Esophagus muscularis mucosa (tissue), 4 donors: ENCODE measurements around the gene LIPC.

Source experiments
- EP300 ChIP-seq: sonication (generic); formaldehyde crosslinking; IDR thresholded peaks from one replicate; pipeline ENCODE4 v1.6.1; 2017; ENCODE audit warnings: antibody characterized with exemption
- POLR2A ChIP-seq: fragments of 450-650 bp; IDR thresholded peaks from one replicate; pipeline ENCODE4 v1.6.1; 2017; ENCODE audit warnings: antibody characterized with exemption, moderate library complexity, mild to moderate bottlenecking, low read depth
- POLR2AphosphoS5 ChIP-seq, 2 donors: sonication (generic); formaldehyde crosslinking; IDR thresholded peaks; one replicate each; pipeline ENCODE4 v1.6.1; 2017; ENCODE audit warnings: antibody characterized with exemption in 2 of 2
- TF ChIP-seq, protein P1 (sequence below), 3 experiments: fragments of 200-600 bp in 2 of 3; fragments of 450-650 bp in 1 of 3; sonication (generic) in 2 of 3; IDR thresholded peaks; one replicate each; pipeline ENCODE4 v1.5.1; 2017 to 2019; ENCODE audit warnings: antibody characterized with exemption in 3 of 3, mild to moderate bottlenecking in 2 of 3, moderate library complexity in 1 of 3

DNA sequence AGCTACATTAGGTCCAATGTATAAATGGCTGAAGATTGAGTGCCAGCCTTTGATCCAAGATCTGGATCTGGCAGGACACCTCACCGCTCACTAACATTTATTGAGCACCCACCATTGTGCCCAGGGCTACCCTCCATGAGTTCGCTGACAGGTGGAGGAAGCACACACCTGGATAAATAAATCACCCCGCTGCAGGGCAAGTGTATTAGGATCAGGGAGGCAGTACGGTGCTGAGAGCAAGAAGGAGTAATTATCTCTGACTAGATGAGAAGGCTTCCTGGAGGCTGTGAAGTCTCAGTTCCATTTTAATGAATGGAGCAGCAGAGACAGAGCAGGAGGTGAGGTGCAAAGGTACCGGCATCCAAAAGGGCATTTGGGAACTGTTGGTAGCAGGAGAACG is 104.1 kb downstream of the LIPC start:
- TF ChIP-seq, protein P1, sequence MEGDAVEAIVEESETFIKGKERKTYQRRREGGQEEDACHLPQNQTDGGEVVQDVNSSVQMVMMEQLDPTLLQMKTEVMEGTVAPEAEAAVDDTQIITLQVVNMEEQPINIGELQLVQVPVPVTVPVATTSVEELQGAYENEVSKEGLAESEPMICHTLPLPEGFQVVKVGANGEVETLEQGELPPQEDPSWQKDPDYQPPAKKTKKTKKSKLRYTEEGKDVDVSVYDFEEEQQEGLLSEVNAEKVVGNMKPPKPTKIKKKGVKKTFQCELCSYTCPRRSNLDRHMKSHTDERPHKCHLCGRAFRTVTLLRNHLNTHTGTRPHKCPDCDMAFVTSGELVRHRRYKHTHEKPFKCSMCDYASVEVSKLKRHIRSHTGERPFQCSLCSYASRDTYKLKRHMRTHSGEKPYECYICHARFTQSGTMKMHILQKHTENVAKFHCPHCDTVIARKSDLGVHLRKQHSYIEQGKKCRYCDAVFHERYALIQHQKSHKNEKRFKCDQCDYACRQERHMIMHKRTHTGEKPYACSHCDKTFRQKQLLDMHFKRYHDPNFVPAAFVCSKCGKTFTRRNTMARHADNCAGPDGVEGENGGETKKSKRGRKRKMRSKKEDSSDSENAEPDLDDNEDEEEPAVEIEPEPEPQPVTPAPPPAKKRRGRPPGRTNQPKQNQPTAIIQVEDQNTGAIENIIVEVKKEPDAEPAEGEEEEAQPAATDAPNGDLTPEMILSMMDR (IDR thresholded peaks at IDR 0.05), result no peak
- TF ChIP-seq POLR2AphosphoS5 (IDR thresholded peaks at IDR 0.05) (no peak), EP300 (no peak), POLR2A (no peak)
